ENCODE data around the gene NMRK2.

GRCh38 chr19:3990815-3991117 lies 57.9 kb downstream of the NMRK2 start:
- TF ChIP-seq EP300 (IDR thresholded peaks at IDR 0.05; ENCODE audit: low read depth in 2 of 2, low read length in 2 of 2), result no peak
- TF ChIP-seq EP300 (CRISPR knock-in tag; IDR thresholded peaks at IDR 0.05; ENCODE audit: borderline replicate concordance), result no peak
- TF ChIP-seq POLR2A (IDR thresholded peaks at IDR 0.05; ENCODE audit: insufficient read depth in 1 of 2, low read depth in 2 of 2, low read length in 2 of 2), result no peak
- no peak for TF ChIP-seq ZKSCAN8 (CRISPR knock-in tag; IDR thresholded peaks at IDR 0.05; ENCODE audit: borderline replicate concordance)
- no peak for TF ChIP-seq HDAC6 (IDR thresholded peaks at IDR 0.05; ENCODE audit: low read depth, low read length)
- no peak for TF ChIP-seq ZKSCAN5 (CRISPR knock-in tag; IDR thresholded peaks at IDR 0.05)
- TF ChIP-seq ZBTB26 (CRISPR knock-in tag; IDR thresholded peaks at IDR 0.05; ENCODE audit: borderline replicate concordance), result no peak
